Vagina (tissue), 2 donors: ENCODE measurements around the gene METTL2B.

Source experiments
- POLR2A ChIP-seq, 2 donors: fragments of 450-650 bp; IDR thresholded peaks; one replicate each; pipeline ENCODE4 v1.6.1; 2017; ENCODE audit warnings: antibody characterized with exemption in 2 of 2, mild to moderate bottlenecking in 2 of 2, moderate library complexity in 2 of 2
- POLR2AphosphoS5 ChIP-seq, 2 donors: sonication (generic); formaldehyde crosslinking; IDR thresholded peaks; one replicate each; pipeline ENCODE4 v1.9.0; 2017; ENCODE audit warnings: antibody characterized with exemption in 2 of 2, mild to moderate bottlenecking in 2 of 2, low read depth in 1 of 2; ENCODE audit not compliant: insufficient read depth in 1 of 2
- TF ChIP-seq, protein P1 (sequence below), 3 experiments: fragments of 450-650 bp in 2 of 3; fragments of 200-600 bp in 1 of 3; sonication (generic) in 1 of 3; IDR thresholded peaks; one replicate each; pipeline ENCODE4 v1.5.1; 2017 to 2019; ENCODE audit warnings: antibody characterized with exemption in 3 of 3, mild to moderate bottlenecking in 2 of 3, moderate library complexity in 2 of 3

DNA sequence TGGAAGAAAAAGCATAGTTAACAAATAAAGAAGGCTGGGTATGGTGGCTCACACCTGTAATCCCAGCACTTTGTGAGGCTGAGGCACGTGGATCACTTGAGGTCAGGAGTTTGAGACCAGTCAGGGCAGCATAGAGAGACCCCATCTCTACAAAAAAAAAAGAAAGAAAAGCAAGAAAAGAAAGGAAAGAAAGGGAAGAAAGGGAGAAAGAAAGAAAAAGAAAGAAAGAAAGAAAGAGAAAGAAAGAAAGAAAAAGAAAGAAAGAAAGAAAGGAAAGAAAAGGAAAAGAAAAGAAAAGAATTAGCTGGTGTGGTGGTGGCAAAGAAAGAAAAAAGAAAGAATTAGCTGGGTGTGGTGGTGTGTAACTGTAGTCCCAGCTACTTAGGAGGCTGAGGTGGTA lies 24.0 kb upstream of the METTL2B start:
- TF ChIP-seq, protein P1, sequence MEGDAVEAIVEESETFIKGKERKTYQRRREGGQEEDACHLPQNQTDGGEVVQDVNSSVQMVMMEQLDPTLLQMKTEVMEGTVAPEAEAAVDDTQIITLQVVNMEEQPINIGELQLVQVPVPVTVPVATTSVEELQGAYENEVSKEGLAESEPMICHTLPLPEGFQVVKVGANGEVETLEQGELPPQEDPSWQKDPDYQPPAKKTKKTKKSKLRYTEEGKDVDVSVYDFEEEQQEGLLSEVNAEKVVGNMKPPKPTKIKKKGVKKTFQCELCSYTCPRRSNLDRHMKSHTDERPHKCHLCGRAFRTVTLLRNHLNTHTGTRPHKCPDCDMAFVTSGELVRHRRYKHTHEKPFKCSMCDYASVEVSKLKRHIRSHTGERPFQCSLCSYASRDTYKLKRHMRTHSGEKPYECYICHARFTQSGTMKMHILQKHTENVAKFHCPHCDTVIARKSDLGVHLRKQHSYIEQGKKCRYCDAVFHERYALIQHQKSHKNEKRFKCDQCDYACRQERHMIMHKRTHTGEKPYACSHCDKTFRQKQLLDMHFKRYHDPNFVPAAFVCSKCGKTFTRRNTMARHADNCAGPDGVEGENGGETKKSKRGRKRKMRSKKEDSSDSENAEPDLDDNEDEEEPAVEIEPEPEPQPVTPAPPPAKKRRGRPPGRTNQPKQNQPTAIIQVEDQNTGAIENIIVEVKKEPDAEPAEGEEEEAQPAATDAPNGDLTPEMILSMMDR (IDR thresholded peaks at IDR 0.05), result no peak
- TF ChIP-seq POLR2A (IDR thresholded peaks at IDR 0.05) (no peak), POLR2AphosphoS5 (IDR thresholded peaks at IDR 0.05; ENCODE audit: insufficient read depth in 1 of 2, low read depth in 1 of 2) (no peak)
